NCI-H69 (cell line): Measurements from ENCODE around the gene AKTIP.
"Not testable (repeated sequence)": the region's sequence is repeated elsewhere in the genome, so short reads cannot be mapped to it uniquely, and the experiment has no call there.

ENCODE experiments used
- DNase-seq: peaks from one replicate; lab custom pipeline; 2025; lab: John Stamatoyannopoulos, UW

The AKTIP gene

DNA sequence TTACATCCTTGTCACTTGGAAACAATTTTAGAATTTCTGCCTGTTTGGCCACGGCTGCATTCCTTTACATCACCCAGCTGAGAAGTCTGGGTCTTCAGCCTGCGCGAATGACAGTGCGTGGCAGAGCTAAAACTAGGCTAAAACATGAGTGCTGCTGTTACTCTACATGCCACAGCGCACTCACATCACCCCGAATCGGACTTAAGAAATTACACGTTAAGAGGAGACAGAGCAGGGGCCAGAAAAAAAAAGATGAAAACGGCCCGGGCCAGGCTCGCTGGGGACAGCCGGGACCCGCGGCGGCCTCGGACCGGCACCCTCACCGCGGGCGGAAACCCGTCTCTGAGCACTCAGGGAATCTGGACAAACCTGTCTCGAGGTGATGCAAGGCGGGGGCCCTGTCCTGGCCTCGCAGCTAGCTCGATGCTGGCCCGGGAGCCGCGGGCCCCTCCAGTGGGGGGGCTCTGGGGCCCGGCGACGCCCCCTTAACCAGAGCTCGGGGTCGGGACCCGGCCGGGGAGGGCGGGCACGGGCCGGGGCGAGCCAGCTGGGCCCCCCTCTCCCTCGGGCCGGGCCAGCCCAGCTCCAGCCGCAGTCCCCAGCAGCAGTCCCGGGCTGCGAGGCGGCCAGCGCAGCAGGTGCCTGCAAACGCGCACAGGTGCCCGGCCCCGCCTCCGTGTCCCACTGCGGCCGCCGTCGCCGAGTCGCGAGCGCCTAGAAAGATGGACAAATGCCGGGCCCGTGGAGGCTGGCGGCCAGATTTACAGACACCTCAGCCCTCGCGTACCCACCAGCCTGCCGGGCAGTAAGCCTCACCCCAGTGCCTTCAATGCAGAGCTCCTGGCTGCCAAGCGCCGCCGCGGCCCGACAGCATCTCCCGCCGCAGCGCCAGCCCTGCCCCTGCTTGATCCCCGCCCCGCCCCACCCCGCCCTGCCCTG, at the start of gene AKTIP:
Gene AKTIP, minus strand, starts transcription at position 879 of the 939 bp plus-strand sequence. CDS start 2,950 bp downstream, outside the sequence.
- DNase-seq = peak; percentile 78

DNA sequence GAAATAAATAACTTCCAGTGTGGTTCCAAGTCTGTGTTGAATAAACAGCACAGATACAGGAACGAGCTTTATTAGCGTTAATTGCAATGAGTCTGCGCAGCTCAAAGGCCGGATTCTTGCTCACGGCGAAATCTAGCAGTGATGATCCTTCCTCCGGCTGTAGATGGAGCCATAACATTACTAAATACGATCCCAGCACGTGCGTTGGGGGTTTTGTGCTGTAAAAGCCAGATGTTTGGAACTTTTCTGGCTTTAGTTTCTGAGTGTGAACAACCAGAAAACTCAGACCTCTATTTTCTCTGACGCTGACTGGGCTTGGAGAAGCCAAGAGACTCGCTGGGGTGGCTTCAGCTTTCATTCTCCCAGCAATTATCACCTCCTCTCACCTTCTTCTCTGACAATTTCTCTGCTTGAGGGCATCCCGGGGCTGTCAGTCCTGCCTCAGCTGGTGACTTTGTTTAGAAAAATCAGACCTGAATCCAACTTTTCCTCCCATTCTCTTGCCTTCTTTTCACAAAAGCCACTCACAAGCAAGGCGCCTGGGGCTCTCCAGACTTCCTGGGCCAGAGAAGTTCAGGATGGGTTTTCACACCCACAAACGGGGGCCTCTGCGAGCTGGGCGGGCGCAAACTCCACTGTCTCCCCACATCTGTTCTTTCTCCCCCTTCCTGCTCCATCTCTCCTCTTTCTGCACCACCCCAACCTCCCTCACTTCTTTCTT, 47.1 kb upstream of the AKTIP start:
- peak; percentile 89 for DNase-seq

DNA sequence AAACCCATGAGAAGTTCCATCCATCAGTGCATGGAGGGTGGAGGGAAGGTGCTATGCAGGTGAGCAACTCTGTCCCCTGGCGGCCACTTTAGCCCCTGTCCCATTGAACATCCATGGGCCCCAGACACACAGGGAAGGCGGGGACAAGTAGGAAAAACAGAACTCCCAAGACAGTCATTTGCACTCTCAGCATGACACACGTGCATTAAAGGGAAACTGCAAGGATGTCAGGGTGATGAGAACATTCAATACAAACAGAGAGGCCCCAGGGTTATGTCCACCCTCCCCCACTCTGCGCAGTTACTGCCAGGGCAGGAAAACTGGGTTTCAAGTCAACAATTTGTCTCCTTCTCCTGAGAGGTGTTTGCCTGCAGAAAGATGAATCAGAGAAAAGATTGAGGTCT, 44.0 kb upstream of the AKTIP start:
- DNase-seq = peak; percentile 75

DNA sequence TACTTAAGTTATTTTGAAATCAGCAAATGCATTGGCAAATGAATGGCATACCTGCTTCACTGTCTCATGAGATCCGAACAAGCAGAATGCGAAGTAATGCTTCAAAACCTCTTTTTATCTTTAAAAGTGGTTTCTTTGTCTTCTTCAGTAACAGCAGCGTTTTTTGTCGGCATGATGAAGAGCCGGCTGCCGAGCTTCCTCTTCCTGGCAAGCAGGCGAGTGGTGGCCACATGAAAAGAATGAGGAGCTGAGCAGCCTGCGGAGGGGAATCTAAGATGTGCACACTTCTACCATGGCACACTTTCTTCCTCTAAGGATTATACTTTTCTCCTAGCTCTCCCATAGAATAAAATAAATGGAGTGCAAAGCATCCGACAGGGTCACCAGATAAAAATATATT, 42.4 kb upstream of the AKTIP start:
- DNase-seq = no peak

DNA sequence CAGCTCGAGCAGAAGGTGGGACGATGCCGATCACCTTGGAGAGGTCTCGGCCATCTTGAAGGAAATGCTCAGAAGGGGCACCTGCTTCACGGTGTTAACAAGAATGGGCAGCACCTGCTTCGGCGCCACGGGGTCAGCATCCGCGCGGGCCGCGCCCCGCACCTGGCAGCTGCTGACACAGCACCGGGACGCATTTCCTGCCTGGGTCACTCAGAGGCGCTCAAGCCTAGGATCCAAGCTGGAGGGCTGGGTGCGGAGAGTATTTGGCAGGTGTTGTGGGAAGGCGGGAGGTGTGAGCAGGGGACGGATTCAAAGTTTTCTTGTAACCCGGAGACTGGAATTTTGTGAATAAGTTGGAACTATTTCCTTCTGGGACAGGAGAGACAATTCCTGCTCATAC, 39.3 kb upstream of the AKTIP start:
- peak; percentile 18 for DNase-seq

DNA sequence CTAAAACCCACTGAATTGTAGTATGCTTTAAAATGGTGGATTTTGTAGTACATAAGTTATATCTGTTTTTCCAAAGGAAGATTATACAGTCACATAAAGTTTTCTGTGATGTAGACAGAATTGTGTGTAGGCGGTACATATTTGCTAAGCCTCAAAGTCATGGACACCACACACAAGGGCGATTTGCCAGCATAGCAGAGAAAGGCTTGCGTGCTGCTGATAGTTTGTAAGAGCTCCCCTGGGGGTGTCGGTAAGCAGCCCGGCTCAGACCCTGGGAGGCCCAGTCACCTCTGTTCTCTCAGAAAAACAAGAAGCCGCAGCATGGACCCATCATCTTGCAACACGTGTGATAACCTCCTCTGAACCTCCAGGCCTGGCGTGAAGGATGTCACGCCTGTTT, 38.3 kb upstream of the AKTIP start:
- peak; percentile 2 for DNase-seq

DNA sequence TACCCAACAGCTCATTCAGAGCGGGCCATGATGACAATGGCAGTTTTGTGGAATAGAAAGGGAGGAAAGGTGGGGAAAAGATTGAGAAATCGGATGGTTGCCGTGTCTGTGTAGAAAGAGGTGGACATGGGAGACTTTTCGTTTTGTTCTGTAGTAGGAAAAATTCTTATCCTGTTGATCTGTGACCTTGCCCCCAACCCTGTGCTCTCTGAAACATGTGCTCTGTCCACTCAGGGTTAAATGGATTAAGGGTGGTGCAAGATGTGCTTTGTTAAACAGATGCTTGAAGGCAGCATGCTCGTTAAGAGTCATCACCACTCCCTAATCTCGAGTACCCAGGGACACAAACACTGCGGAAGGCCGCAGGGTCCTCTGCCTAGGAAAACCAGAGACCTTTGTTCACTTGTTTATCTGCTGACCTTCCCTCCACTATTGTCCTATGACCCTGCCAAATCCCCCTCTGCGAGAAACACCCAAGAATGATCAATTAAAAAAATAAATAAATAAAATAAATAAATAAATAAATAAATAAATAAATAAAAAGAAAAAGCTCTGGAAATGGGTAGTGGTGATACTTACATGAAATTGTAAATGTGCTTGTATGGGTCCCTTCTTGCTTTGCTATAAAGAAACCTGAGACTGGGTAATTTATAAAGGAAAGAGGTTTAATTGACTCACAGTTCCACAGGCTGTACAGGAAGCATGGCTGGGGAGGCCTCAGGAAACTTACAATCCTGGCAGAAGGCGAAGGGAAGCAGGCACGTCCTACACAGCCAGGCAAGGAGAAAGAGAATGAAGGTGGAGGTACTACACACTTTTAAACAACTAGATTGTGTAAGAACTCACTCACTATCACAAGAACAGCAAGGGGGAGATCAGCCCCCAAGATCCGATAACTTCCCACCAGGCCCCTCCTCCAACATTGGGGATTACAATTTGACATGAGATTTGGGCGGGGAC, 37.0 kb upstream of the AKTIP start:
- not testable (repeated sequence) for DNase-seq

DNA sequence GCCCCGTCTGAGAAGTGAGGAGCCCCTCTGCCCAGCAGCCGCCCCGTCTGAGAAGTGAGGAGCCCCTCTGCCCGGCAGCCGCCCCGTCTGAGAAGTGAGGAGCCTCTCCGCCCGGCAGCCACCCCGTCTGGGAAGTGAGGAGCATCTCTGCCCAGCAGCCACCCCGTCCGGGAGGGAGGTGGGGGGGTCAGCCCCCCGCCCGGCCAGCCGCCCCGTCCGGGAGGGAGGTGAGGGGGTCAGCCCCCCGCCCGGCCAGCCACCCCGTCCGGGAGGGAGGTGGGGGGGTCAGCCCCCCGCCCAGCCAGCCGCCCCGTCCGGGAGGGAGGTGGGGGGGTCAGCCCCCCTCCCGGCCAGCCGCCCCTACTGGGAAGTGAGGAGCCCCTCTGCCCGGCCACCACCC, 36.3 kb upstream of the AKTIP start:
- not testable (repeated sequence) for DNase-seq

DNA sequence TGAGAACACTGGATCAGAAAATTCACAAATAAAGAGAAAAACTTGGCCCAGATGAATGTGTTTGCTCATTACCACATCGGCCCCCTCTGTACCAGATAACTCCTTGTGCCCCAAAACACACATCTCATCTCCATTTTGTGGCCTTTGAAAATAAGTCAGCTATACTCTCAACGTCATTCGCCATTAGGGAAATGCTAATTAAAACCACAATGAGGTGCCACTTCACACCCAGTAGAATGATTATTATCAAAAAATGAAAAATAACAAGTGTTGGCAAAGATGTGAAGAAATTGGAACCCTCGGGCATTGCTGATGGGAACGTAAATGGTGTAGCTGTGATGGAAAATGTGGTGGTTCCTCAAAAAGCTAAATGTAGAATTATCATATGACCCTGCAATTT, 34.6 kb upstream of the AKTIP start:
- no peak for DNase-seq

DNA sequence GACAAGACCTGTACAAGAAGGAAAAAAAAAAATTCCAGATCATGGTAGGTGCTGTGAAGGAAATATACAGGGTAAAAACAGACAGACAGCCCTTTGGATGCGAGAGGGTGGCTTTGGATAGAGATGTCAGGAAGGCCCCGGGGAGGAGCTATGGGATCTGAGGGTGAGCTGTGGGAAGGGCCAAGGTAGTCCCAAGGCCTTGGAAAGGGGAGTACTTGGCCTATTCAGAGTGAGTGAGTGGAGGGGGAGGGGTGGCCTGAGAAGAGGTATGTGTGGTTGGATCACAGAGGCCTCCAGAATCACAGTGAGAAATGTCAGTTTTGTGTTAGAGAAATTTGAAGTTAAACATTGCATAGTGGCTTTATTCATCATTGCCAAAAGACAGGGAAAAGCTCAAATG, 31.2 kb upstream of the AKTIP start:
- DNase-seq = no peak

DNA sequence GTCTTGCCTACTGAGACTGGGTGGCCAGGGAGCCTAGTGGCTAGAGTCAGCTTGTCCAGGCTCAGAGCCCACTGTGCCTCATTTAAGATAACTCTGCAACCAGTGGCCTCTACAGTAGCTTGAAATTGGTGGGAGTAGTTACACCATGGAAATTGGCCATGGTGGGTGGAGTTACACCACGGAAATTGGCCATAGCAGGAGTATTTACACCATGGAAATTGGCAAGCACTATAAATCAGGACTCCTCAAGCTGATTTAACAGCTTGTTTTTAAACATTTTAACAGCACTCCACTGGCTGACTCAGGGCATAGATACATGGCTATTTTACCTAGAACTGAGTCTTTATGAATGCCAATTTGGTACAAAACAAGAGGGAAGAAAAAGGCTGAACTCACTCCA, 27.7 kb upstream of the AKTIP start:
- DNase-seq = no peak

DNA sequence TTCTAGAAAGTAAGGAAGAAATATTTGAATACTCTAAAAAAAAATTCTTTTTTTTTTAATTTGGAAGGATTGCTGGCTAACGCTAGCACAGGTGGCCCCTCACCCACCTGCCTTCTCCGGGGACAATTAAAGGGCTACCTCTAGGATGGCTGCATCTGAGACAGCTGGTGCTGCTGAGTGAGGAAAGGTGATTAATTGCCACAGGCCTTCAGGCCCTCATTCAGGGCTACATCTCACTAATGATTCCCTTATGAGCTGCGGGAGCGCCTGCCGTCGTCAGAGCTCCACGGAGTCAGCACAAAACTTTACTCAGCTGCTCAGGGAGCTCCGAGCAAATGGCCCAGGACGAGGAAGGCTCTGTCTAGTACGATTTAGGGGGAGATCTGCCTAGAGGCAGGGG, 27.0 kb upstream of the AKTIP start:
- peak; percentile 87 for DNase-seq

DNA sequence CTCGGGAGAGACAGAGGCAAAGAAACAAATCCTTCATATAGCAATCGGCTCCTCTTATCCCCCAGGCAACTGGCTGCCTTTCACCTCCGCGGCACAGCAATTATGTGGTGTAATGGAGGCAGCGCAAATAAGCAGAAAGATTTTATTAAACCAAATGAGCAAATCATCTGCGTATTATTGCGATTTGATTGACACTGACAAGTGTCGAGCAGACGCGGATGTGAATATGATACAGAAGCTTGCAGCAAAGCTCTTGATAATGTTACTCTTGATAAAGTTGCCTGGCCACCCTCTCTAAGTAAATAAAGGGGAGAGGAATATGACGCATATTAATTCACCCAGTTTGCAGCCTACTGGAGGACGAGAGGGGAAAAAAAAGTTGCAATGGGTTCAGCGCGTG, 26.5 kb upstream of the AKTIP start:
- DNase-seq = peak; percentile 68

DNA sequence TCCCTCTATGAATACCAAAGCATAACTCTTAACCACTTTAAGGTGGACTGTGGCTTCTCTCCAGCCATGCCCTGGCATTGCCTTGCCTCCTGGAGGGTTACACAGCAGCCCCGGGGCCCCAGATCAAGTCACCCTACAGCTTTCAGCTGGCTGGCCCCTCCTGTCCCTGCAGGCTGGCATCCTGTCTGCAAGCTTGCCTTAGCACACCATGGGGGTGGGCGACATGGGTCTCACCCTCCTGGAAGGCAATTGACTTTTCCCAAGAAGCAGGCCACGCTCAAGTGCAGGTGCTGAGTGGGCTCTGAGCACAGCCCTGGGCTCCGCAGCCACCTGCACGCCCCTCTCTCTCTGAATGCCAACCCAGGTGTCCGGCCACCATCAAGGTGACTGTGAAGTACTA, 25.8 kb upstream of the AKTIP start:
- peak; percentile 19 for DNase-seq

DNA sequence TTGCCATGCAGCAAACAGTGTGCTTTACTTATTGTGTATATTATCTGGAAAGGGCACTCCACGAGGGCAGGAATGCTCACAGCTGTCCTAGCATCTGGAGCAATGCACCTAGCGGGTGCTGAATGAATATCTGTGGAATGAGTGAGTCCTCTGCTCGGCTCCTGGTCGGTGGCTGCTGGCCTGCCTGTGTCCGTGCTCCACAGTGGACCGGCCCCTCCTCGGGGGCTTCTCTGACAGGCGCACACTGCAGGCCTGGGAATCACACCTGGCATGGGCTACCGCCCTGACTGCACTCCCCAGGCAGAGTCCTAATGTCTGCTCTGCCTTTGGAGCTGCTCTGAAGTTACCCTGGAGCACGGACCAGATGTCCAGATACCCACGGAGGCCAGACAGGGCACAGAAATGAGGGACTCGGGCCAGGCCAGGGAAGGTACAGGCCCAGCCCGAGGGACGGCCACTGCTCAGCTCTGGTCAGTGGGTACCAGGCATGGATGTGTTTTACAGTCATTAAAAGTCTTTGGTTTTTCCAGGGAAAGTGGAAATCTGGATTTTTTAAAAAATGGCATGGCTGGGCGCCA, 21.1 kb upstream of the AKTIP start:
- DNase-seq = no peak

DNA sequence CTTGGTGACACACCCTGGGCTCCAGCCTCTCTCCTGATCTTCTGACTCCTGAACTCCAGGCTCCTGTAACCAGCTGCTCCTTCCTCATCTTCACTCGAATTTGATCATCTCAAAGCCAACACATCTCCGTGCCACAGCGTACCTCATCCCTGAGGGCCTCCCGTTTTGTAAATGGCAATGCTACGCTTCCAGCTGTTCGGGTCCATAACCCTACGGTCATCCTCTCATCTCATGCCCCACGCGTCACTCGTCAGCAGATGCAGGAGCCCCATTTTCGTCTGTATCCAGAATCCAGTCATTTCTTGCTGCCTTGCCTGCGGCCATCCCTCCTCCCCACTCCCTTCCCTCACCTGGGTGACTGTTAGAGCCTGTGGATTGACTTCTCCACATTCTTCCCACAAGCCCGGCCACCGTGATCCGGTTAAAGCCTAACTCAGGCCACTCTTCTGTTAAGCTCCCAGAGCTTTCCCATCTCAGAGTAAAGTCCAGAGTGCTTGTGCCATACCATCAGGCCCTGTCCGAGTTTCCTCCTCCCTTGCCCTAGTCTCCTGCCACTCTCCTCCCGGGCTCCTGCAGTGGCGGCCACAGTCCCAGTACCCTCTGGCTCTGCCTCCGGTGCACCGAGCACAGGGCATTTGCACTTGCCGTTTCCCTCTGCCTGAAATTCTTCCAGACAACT, 20.3 kb upstream of the AKTIP start:
- no peak for DNase-seq

DNA sequence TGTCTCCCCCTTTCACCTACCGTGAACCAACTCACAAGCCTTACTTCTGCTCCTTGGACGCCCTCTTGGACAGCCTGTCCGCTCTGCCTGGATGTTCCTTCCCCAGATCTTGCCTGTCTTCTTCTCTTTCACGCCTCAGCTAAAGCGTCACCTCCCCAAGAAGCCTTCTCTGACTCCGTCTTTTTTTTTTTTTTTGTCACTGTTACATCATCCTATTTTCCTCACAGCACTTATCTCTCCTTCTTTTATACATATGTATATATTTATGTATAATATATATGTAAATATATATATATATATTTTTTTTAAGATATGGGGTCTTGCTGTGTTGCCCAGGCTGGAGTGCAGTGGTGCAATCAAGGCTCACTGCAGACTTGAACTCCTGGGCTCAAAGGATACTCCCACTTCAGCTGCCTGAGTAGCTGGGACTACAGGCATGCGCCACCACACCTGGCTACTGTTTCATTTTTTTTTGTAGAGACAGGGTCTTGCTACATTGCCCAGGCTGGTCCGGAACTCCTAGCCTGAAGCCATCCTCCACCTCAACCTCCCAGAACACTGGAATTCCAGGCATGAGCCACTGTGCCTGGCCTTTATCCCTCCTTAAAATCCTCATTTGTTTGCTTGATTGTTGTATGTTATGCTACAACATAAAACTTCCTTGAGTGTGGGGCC, 16.5 kb upstream of the AKTIP start:
- no peak for DNase-seq

DNA sequence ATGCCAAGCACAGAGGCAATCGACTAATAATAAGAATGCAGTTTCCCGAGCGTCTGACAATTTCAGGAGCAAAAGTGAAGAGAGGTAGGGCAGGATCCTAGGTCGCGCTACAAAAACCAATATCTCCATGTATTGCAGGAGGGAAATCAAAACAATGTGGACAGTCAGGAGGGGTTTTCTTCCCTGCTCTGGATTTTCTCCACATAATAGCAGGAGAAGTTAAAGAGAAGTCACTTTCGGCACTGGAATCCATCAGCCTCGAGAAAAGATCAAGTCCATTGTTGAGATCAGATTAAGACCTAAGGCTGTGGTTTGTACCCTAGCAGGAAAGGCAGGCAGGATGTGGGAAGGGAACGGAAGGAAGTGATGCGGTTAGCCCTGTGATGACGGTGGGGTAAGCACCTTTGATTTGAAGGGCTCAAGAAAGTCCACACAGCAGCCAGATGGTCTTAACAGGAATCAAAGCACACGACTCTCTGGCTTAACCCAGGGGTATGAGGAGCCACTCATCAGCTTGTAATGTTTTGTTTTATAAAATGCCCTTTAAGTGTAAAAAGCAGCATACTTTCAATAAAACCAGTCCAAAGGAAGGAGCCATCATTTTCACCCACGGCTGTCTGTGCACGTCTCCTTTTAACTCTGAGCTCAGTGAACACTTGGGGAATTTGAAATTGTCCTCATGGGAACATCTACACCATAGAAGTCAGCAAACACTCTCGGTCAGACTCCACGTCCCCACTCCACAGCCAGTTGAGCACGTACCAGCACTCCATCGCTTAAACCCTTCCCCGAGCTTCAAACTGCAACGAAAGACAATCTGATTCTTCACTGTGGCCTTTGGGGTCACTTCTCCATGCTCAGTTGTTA, 15.8 kb upstream of the AKTIP start:
- DNase-seq = no peak

DNA sequence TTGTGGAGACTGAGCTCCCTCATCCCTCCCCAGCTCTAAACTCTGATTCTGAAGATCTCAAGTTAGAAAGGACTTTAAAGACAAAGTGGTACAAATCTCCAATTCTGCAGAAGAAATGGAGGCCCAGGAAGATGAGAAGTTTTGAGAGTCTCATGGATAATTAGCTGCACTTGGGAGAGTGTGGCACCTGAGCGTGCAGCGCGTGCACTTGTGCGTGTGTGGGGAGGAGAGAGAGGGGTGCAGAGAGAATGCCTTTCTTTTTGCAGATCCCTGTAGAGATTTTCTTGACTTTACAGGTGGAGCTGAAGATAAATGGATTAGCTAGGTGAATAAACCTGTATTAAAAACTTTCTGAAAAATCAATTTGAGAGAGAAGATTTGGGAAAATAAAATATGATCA, 14.8 kb upstream of the AKTIP start:
- DNase-seq = no peak

DNA sequence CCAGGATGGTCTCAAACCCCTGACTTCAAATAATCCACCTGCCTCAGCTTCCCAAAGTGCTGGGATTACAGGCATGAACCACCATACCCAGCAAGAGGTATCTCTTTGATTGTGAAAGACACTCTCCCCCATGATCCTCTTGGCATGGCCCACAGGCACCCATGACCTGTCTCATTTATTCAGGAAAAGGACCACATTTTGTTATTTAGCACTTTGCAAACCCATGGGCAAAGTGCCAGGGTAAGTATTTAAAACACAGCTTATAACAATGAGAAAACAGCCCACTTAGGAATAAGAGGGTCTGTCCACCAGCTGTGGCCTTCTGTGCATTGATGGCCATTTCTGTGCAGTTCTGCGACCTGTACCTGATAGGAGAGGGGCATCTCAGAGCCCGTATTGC, 12.8 kb upstream of the AKTIP start:
- DNase-seq = no peak
